NK-92 (cell line): ENCODE measurements around the gene NONO.
"Not testable (repeated sequence)": the region's sequence is repeated elsewhere in the genome, so short reads cannot be mapped to it uniquely, and the experiment has no call there.

Experiments
- DNase-seq: peaks from one replicate; lab custom pipeline; 2025; ENCODE audit not compliant: unreplicated experiment; lab: John Stamatoyannopoulos, UW

NONO gene, protein sequence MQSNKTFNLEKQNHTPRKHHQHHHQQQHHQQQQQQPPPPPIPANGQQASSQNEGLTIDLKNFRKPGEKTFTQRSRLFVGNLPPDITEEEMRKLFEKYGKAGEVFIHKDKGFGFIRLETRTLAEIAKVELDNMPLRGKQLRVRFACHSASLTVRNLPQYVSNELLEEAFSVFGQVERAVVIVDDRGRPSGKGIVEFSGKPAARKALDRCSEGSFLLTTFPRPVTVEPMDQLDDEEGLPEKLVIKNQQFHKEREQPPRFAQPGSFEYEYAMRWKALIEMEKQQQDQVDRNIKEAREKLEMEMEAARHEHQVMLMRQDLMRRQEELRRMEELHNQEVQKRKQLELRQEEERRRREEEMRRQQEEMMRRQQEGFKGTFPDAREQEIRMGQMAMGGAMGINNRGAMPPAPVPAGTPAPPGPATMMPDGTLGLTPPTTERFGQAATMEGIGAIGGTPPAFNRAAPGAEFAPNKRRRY

GRCh38 chrX:71283403-71284143 lies at the start of gene NONO:
Gene NONO (plus strand): TSS chrX:71283635. CDS start chrX:71290638, 7,003 bp downstream.
- DNase-seq = peak; percentile 31

- no peak for DNase-seq
Measured at GRCh38 chrX:71235482-71235881, 48.0 kb upstream of the NONO start.

DNA sequence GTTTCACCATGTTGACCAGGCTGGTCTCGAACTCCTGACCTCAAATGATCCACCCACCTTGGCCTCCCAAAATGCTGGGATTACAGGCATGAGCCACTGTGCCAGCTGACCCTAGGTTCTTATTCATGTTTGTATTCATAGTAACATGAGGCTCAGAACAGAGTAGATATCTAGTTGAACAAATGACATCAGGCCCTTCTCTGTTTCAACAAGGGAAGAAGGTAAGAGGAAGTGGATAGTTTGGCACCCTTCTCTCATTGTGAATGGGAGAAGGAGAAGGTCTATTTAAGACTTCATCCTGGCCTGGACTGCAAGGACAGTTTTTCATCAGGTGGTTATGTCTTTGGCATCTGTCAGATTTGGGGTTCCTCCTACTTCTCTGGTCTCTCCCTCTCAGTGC lies 46.6 kb upstream of the NONO start:
- no peak for DNase-seq

DNA sequence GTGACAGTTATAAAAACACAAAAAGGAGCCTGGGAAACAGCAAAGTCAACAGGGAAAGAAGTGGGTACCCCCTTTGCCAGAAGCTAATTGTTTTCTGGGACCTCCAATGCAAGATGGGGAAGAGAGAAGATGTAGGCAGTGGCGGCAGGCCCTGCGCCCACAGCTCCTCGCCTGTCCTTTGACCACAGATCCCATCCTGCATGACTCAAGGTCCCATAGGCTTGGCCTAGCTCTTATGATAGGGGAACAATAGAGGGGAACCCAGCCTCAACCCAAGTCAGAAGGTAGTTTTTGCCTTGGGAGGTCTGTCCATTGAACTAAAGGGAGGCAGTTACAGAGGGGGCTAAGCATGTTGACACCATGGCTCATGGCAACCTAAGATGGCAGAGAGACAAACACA lies 43.7 kb upstream of the NONO start:
- DNase-seq = no peak

DNA sequence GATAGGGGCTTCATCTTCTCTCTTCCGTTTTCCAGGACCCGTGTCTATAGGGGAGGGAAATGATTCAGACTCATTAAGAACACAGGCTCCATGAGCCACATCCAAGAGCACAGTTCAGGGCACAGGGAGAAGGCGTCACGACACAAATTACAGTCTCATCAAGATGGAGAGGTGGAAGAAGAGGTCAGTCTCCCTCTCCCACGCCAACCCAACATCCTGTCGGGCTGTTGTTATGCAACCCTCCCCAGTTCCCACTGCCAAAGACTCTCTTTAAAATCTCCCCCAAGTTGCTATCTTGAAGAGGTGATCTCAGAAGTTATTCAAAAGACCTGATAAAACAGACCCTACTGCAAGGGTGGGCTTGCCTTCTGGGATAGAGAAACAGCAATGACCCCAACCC lies 42.1 kb upstream of the NONO start:
- DNase-seq = no peak

- DNase-seq = no peak
Measured at GRCh38 chrX:71244359-71245128, 38.9 kb upstream of the NONO start.

DNA sequence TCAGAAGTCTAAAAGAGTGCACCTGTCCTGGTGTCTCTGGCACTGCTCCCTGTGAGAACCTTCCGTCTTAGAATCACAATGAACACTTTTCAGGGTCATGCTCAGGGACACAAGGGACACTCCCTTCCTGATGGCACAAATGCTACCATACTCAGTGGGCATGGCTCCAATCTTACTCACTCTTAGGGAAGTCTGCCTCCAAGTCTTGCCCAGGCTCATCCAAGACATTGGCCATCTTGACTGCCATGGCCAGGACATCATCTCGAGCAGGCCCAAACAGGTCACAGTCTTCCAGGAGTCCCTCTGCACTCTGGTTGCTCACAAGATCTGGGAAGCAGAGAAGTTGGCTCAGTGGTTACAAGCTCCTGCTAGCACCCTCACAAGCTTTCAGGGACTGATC lies 38.3 kb upstream of the NONO start:
- no peak for DNase-seq

GRCh38 chrX:71250841-71251240 lies 32.6 kb upstream of the NONO start:
- no peak for DNase-seq

- no peak for DNase-seq
Measured at GRCh38 chrX:71251466-71251973, 31.9 kb upstream of the NONO start.

GRCh38 chrX:71252221-71252620 lies 31.2 kb upstream of the NONO start:
- no peak for DNase-seq

GRCh38 chrX:71253253-71254091 lies 30.0 kb upstream of the NONO start:
- no peak for DNase-seq

DNA sequence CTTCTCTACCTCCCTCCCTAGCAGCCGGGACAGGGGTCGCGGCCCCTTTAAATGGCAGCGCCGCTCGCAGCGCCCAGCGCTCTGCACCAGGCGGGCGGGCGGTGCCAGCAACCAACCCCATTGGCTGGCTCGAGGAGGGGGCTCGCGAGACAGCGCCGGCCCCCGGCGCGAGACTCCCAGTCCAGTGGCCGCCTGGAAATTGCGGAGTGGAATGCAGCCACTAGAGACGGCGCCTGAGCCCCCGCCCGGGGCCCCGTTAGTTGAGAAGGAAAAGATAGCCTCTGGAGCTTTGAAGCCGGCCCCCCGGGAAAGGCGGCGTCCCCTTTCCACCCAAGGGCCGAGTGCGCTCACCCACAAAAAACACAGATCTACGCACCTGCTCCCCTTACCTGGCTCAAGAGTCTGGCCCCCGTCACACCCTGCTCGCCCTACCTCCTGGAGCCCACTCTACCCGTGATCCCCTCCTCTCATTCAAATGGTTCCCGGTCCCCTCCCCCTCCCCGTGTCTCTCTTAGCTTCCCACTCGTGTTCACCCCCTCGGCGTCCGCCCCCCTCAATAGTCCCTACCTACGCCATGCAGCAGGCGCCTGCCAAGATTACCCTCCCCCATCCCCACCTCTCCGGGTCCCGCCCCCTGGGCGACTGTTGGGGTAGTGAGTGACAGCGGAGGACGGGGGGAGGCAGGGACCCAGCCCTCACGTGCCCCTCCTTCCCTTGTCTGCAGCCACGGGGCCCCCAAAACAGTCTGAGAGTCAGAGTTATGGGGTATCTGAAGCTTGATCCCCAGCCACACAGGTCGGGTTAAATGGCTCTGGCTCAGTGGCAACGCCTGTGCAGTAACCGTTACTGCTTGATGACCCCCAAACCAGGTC lies 29.1 kb upstream of the NONO start, which contains the start of gene ZMYM3:
Gene ZMYM3, minus strand, starts transcription at position 49 of the 872 bp plus-strand sequence. CDS start 885 bp downstream, outside the sequence.
- DNase-seq = peak; percentile 3

DNA sequence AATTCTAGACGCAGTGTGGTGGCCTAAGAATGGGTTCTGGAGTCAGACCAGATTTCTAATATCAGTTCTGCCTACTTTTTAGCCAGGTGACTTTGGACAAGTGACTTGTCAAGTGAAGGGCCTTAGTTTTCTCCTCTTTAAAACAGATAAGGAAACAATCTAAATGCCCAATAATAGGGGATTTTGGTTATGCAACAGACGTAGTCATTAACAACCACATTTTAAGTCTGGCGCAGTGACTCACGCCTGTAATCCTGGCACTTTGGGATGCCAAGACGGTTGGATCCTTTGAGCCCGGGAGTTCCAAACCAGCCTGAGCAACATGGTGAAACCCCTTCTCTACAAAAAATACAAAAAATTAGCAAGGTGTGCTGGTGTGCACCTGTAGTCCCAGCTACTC lies 27.4 kb upstream of the NONO start:
- no peak for DNase-seq

DNA sequence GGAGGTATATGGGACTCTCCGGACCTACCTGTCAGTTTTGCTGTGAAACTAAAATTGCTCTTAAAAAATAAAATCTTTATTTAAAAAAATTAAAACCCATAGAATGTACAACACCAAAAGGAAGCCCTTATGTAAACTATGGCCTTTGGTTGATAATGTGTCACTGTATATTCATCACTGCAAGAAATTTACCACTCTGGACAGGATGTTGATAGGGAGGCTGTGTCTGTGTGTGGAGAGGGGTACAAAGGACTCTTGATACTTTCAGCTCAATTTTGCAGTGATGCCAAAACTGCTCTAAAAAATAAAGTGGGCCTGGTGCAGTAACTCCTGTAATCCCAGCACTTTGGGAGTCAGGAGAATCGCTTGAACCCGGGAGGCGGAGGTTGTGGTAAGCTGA lies 26.6 kb upstream of the NONO start:
- no peak for DNase-seq

DNA sequence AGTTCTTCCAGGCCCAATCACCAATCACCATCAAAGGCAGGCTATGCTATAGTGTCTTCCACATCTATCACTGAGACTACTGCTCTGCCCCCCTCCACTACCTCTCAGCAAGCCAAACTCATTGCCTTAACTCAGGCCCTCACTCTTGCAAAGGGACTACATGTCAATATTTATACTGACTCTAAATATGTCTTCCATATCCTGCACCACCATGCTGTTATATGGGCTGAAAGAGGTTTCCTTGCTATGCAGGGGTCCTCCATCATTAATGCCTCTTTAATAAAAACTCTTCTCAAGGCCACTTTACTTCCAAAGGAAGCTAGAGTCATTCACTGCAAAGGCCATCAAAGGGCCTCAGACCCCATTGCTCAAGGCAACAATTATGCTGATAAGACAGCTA lies 14.8 kb upstream of the NONO start:
- DNase-seq = not testable (repeated sequence)

GRCh38 chrX:71269801-71270395 lies 13.5 kb upstream of the NONO start:
- no peak for DNase-seq

DNA sequence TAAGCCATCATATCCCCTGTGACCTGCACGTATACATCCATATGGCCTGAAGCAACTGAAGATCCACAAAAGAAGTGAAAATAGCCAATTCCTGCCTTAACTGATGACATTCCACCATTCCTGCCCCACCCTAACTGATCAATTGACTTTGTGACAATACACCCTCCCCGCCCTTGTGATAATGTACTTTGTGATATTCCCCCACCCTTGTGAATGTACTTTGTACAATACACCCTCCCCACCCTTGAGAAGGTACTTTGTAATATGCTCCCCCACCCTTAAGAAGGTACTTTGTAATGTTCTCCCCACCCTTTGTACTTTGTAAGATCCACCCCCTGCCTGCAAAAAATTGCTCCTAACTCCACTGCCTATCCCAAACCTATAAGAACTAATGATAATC lies 11.1 kb upstream of the NONO start:
- not testable (repeated sequence) for DNase-seq

DNA sequence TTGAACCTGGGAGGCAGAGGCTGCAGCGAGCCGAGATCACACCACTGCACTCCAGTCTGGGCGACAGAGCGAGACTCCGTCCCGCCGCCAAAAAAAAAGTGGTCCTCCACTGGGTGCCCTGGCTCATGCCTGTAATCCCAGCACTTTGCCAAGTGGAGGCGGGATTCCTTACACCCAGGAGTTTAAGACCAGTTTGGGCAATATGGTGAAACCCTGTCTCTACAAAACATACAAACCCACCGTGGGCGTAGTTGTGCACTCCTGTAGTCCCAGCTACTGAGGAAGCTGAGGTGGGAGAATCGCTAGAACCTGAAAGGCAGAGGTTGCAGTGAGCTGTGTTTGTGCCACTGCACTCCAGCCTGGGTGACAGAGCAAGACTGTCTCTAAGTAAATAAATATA lies 2.1 kb upstream of the NONO start:
- not testable (repeated sequence) for DNase-seq
